WERI-Rb-1 (cell line): ENCODE measurements around the gene GBF1.
"Not testable (repeated sequence)": the region's sequence is repeated elsewhere in the genome, so short reads cannot be mapped to it uniquely, and the experiment has no call there.

Experiments
- DNase-seq: peaks from one replicate; pipeline ENCODE4 v3.0.0-alpha.2; 2020
- H3K27ac ChIP-seq: fragments of 250-450 bp; sonication (Bioruptor Pico); 2 replicates; pipeline ENCODE4 v1.5.1; 2020; ENCODE audit warnings: mild to moderate bottlenecking, moderate library complexity
- H3K27me3 ChIP-seq: fragments of 250-450 bp; sonication (Bioruptor Pico); 2 replicates; pipeline ENCODE4 v1.5.1; 2021; ENCODE audit warnings: mild to moderate bottlenecking, low read depth, moderate library complexity; ENCODE audit not compliant: insufficient read depth, severe bottlenecking
- H3K36me3 ChIP-seq: fragments of 250-450 bp; sonication (Bioruptor Pico); 2 replicates; pipeline ENCODE4 v1.5.1; 2020; ENCODE audit warnings: mild to moderate bottlenecking, moderate library complexity
- H3K4me3 ChIP-seq: 2 replicates; pipeline ENCODE4 v1.5.1; 2011; ENCODE audit warnings: low read depth, mild to moderate bottlenecking, control low read depth, low read length
- H3K9me3 ChIP-seq: fragments of 250-450 bp; sonication (Bioruptor Pico); 2 replicates; pipeline ENCODE4 v1.5.1; 2021; ENCODE audit warnings: mild to moderate bottlenecking, moderate library complexity; ENCODE audit not compliant: severe bottlenecking
- TF ChIP-seq, protein P1 (sequence below): IDR thresholded peaks from 2 replicates; pipeline ENCODE4 v1.5.1; 2011; ENCODE audit warnings: low read depth, mild to moderate bottlenecking, control low read depth, inconsistent platforms, low read length

The GBF1 gene

DNA sequence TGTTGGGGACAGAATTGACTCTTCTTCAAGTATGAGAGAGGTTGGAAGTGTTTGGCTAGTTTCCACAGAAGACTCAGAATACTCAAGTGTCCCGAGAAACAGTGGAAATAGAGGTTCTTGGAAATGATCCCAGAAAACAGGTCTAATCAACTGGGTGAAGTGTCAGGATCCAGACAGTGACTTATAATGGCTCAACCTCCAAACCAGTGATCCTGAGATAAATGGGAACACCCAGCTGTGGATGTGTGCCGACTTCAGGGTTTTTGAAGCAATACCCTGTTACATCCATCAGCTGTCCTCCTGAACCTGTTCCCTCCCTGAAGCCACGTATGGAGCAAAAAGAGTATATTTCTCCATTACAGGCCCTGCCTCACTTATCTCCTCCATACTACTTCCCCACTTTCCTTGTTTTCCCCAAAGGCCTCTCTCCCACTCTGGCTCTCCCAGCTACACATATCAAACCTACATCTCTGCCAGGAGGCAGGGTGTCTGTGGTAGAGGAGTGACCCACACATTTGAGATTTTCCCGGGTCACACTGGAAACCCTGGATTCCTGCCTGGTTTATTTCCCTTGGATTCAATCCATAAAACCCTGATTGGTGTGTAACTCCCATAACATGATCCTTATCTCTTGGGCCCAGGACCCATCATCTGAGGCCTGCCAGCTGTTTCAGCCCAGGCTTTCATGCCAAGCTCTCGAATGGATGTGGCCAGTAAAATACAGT is 36.9 kb upstream of the GBF1 start:
- DNase-seq, result no peak
- Histone ChIP-seq H3K36me3 (no peaks in the 10 kb centered on the region), H3K27me3 (no peaks in the 10 kb centered on the region), H3K27ac (no peak overlapping the region), H3K9me3 (peaks cover 16% of the 10 kb centered on the region), H3K4me3 (no peak overlapping the region)
- TF ChIP-seq, protein P1, sequence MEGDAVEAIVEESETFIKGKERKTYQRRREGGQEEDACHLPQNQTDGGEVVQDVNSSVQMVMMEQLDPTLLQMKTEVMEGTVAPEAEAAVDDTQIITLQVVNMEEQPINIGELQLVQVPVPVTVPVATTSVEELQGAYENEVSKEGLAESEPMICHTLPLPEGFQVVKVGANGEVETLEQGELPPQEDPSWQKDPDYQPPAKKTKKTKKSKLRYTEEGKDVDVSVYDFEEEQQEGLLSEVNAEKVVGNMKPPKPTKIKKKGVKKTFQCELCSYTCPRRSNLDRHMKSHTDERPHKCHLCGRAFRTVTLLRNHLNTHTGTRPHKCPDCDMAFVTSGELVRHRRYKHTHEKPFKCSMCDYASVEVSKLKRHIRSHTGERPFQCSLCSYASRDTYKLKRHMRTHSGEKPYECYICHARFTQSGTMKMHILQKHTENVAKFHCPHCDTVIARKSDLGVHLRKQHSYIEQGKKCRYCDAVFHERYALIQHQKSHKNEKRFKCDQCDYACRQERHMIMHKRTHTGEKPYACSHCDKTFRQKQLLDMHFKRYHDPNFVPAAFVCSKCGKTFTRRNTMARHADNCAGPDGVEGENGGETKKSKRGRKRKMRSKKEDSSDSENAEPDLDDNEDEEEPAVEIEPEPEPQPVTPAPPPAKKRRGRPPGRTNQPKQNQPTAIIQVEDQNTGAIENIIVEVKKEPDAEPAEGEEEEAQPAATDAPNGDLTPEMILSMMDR, result no peak

DNA sequence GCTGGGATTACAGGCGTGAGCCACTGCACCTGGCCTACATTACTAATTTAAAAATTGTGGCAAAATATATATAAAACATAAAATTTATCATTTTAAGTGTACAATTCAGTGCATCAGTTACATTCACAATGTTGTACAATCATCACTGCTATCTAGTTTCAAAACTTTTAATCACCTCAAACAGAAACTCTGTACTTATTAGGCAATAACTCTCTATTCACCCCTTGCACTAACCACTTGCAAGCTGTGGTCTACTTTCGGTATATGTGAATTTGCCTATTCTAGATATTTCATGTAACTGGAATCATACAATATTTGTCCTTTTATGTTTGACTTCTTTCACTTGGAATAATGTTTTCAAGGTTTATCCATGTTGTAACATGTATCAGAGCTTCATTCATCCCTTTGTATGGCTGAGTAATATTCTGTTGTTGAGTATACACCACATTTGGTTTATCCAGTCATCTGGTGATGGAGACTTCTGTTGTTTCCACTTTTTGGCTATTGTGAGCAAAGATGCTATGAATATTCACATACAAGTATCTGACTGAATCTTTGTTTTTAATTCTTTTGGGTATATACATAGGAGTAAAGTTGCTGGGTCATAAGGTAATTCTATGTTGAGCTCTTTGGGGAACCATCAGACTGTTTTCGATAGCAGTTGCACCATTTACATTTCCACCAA is 33.6 kb upstream of the GBF1 start:
- no peak overlapping the region for H3K4me3 ChIP-seq
- no peaks in the 10 kb centered on the region for H3K27me3 ChIP-seq
- no peaks in the 10 kb centered on the region for H3K36me3 ChIP-seq
- H3K27ac ChIP-seq, result no peak overlapping the region
- TF ChIP-seq, protein P1, result no peak
- no peaks in the 10 kb centered on the region for H3K9me3 ChIP-seq
- no peak for DNase-seq

DNA sequence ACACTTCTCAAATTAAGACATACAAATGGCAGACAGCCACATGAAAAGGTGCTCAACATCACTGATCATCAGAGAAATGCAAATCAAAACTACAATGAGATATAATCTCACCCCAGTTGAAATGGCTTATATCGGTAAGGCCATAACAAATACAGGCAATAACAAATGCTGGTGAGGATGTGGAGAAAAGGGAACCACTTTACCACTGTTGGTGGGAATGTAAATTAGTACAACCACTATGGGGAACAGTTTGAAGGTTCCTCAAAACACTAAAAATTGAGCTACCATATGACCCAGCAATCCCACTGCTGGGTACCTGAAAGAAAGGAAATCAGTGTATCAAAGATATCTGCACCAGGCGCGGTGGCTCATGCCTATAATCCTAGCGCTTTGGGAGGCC is 31.7 kb upstream of the GBF1 start:
- H3K27ac ChIP-seq, H3K36me3 ChIP-seq, H3K27me3 ChIP-seq, H3K9me3 ChIP-seq, H3K4me3 ChIP-seq, DNase-seq: not testable (repeated sequence)

DNA sequence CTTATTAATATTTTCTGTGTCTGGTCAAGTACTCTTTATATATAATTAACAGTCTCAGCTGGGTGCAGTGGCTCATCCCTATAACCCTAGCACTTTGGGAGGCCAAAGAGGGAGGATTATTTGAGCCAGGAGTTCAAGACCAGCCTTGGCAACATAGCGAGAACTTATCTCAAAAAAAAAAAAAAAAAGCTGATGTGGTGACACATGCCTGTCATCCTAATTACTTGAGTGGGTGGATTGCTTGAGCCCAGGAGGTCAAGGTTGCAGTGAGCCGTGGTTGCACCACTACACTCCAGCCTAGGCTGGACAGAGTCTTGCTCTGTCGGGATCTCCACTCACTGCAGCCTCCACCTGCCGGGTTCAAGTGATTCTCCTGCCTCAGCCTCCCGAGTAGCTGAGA is 26.0 kb upstream of the GBF1 start:
- Histone ChIP-seq H3K27ac (no peak overlapping the region), H3K27me3 (no peaks in the 10 kb centered on the region), H3K9me3 (no peaks in the 10 kb centered on the region), H3K4me3 (no peak overlapping the region), H3K36me3 (no peaks in the 10 kb centered on the region)
- no peak for DNase-seq
- TF ChIP-seq, protein P1, result no peak

DNA sequence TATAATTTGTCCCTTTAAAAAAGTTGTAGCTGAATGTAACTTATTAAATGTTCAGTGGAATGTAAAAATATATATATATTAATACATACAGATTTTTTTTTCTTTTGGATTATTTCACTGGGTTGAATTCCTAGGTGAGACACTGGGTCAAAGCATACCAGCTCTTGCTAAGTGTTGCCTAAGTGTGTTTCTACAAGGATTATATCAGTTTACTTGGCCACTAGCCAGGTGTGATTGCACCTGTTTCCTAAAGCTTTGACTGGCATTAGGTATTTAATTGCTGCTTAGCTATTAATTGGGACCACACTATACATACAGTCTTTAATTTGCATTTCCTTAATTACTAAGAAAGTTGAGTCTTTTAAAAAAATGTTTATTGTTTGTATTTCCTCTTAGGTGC is 24.7 kb upstream of the GBF1 start:
- Histone ChIP-seq H3K27ac (no peak overlapping the region), H3K4me3 (no peak overlapping the region), H3K36me3 (no peaks in the 10 kb centered on the region), H3K9me3 (no peaks in the 10 kb centered on the region), H3K27me3 (no peaks in the 10 kb centered on the region)
- DNase-seq, result no peak
- TF ChIP-seq, protein P1, result no peak

DNA sequence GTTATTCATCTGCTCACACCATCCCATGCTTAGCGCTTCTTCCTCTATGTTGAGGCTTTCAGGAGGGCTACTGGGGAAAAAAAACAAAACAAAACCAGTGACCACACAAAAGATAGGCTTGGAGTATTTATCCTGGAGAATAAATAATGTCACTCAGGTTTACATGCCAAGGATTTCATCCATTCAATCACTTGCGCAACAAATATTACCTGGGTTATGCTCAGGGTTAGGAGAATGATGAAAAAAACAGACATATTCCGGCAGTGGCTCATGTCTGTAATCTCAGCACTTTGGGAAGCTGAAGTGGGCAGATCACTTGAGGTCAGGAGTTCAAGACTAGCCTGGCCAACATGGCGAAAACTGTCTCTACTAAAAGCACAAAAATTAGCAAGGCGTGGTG is 22.5 kb upstream of the GBF1 start:
- TF ChIP-seq, protein P1, result no peak
- no peak for DNase-seq
- Histone ChIP-seq H3K27me3 (no peaks in the 10 kb centered on the region), H3K36me3 (no peaks in the 10 kb centered on the region), H3K27ac (no peak overlapping the region), H3K4me3 (no peak overlapping the region), H3K9me3 (no peaks in the 10 kb centered on the region)
